ENCODE results near the gene PBX2.
"Not testable (repeated sequence)": the region's sequence is repeated elsewhere in the genome, so short reads cannot be mapped to it uniquely, and the experiment has no call there.

PBX2 gene

DNA sequence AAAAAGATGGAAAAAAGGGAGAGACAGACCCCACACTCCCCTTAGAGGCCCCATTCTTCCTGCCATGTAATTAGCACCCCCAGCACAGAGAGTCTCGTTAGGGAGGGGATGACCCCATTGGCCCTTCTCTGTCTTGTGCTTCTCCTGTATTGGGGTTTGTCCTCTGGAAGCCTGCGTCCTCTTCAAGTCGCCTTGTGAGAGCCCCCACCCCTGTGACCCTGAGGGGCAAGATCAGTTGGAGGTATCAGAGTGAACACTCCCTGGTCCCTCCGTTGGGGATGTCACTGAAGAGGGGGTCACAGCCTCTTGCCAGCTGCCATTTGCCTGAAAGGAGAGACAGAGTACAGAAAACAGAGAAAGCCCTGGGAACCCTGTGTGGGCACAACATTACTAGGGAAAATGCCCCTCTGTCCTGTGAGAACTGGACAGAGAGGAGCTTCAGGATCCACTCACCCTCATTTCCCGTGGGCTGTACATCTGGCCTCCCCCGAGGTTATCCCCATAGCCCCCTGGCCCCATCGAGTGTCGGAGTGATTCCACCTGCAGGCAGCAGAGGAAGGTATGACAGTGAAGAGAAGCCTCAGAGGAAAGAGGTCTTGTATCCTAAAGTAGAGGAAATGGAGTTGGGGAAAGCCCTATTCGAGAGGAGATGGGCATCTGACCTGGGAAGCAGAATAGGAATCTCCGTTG is 3.7 kb downstream of the PBX2 start:
- DNase-seq: not testable (repeated sequence)

DNA sequence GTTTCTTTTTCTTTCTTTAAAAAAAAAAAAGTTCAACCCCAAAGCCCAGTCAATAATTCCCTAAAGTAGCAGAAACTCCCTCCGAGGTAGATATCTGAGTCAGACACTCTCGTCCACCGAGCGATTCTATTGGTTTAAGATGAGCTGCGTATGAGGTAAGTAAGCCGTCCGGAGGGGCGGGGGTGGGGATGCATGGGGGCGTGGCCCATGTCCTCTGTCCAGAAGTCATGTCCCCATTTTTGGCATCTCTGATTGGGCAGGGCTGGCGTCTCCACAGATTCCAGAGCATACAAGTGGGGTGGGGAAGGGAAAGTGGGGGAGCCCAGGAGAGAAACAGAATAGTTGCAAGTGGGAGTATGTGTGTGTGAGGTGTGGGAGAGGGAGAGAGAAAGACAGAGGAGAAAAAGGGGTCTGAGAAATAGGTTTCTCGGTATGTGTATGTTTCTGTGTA is 4.3 kb downstream of the PBX2 start:
- not testable (repeated sequence) for DNase-seq

DNA sequence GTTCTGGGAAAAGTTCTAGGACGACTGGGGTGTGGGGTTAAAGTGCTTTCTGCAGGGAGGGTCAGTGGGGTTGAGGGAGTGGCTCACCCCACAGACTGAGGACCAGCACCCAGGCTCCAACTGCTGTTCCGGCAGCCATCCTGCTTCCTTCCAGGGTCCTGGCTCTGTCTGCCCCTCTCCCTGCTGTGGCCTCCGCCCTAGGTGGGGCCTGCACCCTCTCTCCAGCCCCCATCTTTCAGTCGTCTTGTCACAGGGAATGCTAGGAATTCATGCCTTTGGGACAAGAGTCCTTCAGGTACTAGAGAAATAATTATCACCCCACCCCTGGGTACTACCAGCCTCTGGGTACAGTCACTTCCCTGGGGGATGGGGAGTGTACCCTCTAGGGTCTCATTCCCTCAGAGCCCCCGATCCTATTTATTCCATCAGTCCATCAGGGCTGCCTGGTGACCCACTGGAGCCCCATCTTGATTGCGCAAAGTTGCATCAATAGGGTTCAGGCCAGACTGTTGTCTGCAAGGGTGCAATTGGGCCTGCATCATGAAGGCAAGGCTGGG is 5.8 kb downstream of the PBX2 start, which contains the start of gene AGER:
TSS of gene AGER (minus strand) at position 170 of the 557 bp plus-strand sequence. CDS start at position 139, 31 bp downstream.
- DNase-seq: no peak

DNA sequence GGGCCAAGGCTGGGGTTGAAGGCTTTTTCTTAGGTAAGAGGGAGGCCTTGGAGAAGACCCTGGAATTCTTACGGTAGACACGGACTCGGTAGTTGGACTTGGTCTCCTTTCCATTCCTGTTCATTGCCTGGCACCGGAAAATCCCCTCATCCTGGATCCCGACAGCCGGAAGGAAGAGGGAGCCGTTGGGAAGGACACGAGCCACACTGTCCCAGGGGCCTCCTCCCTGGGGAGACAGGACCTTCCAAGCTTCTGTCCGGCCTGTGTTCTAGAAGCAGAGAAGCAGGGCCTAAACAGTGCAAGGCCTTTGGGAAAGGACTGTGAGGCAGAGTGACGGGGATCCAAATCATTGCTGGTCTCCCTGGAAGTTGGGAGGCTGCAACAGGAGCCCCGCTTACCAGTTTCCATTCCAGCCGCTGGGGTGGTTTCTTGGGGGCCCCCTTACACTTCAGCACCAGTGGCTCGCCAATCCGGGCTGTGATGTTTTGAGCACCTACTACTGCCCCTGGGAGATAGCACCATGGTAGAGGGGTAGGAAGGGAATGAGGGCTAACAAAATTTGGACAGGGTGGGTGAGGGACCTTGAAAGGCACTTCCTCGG is 6.4 kb downstream of the PBX2 start:
- DNase-seq: no peak

DNA sequence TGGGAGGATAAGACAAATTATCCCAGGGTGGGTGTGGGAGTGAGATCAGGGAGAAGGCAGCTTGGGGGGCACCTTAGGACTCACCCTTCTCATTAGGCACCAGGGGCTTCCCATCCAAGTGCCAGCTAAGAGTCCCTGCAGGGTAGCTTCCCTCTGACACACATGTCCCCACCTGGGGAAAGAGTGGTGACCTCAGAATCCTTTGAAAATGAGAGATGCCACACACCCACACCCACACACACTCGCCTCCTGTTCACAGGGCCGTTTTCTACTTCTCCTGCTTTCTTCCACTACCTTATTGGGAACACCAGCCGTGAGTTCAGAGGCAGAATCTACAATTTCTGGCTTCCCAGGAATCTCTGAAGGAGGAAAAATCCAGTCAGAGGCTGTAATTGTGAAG is 7.0 kb downstream of the PBX2 start:
- no peak for DNase-seq

DNA sequence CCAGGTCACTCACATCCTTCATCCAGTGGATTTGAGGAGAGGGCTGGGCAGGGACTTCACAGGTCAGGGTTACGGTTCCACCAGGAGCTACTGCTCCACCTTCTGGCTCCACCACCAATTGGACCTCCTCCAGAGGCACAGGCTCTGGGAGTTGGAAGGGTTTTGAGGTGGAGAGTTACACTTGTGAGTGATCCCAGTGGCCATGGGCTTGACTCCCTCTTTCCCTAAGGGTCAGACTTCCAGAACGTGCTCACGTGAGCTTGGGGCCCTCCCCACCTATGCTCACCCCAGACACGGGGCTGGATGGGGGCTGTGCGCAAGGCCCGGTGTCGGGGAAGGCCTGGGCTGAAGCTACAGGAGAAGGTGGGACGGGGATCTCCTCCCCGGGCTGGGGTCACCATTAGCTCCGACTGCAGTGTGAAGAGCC is 7.4 kb downstream of the PBX2 start:
- DNase-seq: no peak

DNA sequence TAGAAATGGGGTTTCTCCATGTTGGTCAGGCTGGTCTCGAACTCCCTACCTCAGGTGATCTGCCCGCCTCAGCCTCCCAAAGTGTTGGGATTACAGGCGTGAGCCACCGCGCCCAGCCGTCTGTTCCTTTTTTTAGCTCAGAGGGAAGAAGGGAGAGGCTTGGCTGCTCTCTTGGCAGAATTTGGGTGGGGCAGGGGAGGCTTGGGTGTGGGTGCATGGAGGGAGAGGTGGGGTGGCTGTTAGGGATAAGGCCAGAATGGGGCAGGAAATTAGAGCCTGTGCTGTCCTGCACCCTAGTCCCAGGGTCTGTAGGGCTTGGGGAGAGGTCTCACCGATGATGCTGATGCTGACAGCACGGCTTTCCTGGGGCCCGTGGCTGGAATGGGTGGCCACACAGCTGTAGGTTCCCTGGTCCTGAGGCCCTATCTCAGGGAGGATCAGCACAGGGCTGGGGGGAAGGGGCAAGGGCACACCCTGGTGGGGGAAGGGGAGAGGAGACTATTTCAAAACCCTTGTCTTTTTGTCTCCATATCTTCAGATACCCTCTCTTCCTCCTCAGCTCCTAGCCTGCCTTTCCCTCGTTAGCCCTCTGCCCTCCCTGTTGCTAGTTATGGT is 8.0 kb downstream of the PBX2 start:
- DNase-seq: no peak

DNA sequence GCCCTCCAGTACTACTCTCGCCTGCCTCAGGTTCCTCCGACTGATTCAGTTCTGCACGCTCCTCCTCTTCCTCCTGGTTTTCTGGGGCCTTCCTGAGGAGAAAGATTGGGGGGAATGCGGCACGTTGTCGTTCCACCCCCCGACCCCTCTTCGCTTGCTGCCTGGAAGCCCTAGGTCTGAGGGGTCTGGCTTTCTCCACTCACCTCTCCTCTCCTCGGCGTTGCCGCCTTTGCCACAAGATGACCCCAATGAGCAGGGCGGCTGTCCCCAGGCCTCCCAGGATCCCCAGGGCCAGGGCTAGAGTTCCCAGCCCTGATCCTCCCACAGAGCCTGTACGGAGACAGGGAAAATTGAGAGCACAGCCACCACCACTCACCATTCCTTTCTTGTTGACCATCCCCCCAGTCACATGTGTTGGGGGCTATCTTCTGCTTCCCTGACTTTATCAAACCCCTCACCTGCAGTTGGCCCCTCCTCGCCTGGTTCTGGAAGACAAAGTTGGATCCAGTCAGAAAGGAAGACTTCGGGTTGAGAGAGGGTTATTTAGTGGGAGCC is 8.8 kb downstream of the PBX2 start:
- no peak for DNase-seq

DNA sequence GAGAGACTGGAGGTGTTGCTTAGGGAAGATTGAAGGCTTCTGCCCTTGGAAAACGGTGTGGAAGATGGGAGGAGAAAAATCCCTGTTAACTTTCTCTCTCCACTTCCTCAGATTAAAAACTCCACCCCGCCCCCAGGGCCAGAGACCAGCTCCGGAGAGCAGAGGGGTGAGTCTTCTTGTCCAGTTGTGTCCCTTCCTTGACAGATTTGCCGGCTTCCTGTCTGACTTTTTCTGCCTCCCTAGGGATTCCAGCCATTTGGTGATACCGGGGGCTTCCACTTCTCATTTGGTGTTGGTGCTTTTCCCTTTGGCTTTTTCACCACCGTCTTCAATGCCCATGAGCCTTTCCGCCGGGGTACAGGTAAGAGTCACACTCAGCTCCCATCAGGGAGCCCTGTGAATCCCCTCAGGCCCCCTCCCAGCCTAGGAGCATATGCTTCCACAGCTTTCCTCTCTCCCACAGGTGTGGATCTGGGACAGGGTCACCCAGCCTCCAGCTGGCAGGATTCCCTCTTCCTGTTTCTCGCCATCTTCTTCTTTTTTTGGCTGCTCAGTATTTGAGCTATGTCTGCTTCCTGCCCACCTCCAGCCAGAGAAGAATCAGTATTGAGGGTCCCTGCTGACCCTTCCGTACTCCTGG is 10.1 kb downstream of the PBX2 start:
- no peak for DNase-seq

DNA sequence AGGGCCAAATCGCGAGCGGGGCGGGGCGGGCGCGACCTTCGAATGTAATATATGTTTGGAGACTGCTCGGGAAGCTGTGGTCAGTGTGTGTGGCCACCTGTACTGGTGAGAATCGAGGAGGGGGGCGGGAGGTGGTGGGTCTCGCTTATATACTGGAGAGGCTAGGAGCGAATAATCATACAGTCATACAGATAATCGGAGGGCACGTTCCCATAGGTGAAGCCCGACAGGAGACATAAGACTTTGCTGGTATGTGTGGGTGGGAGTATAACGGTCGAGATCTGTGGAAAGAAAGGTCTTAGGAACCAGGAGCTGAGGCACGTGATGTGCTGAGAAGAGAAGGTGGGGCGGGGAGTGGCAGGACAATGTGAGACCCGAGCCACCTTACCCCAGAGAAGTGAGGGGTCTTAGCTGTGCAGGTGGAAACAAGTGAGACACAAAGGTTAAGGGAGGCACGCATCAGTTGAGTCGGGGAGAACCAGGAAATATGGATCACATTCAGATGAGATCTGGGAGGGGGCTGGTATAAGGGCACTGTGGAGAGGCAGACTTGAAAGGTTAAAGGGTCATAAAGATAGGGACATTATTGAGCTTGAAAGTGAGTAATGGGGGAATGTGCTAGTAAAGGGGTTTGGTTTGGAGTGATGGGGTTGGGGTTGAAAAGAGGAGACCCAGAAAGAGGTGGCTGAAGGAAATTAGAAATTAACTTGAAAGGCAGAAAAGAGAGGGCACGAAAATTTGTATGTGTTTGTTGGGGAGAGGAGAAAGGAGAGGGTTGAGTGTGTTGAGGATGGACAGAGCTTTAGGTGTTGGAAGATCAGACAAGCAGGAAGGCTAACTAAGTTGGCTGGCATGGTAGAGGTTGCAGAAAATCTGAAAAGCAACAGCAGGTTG is 11.2 kb downstream of the PBX2 start:
- no peak for DNase-seq

DNA sequence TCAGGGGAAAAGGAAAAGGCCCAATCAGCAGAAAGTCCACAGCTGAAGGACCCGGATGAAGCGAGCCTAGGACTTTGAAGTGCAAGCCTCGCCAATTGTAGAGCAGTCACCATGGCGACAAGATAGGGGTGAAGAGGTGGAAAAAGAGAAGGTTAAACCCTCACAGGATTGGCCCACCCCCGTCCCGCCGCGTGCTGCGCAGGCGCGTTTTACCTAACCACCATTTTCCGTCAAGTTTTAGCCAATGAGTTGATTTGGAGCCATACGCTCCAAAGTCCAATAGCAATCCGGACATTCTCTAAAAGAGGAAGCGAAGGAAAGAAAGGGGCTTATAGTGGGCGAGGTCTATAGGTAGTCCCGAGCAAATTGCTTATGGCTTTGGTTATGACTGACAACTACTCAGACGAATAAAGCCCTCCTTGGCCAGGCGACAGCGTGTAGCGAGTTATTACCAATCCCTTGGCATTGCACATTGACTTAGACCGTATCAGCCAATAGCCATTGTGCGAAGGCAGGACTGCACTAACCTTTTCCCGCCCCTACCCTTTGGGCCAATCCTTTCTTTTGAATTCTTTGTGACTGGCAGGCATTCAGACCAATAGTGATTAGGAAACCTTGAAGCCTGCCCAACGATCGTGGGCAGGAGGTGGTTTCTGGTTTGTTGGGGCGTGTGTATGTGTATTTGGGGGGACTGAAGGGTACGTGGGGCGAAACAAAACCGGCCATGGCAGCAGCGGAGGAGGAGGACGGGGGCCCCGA is 12.0 kb downstream of the PBX2 start, which contains the start of gene RNF5:
TSS of gene RNF5 (plus strand) at position 618 of the 759 bp plus-strand sequence. CDS start at position 725, 107 bp downstream.
- peak; percentile 99 for DNase-seq

DNA sequence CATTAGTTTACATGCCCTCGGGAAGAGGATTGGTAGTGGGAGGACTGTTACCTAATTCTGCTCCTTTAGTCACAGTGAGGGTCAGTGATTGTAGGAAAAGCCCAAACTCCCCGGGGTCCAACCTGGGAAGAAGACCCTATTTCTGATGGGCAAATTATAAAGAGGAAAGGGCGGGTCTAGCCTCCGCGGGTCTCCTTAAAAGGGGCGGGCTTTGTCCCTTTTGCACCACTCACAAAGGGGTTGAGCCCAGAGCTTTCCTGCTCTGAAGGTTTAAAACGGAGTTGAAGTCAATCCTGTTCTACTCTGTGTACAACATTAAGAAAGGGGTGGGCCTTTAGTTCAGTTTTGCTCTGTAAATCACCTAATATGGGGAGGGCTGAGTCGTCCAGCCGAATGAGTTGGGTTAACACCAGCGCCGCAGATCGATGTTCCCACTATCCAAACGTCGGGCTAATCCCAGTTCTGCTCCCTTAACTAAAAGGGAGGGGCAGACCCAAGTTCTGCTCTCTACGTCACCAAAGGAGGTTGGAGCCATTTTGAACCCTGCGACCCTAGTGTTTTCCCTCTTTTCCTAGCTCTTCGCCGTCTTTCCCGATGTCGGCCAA is 12.7 kb downstream of the PBX2 start:
- peak; percentile 63 for DNase-seq

DNA sequence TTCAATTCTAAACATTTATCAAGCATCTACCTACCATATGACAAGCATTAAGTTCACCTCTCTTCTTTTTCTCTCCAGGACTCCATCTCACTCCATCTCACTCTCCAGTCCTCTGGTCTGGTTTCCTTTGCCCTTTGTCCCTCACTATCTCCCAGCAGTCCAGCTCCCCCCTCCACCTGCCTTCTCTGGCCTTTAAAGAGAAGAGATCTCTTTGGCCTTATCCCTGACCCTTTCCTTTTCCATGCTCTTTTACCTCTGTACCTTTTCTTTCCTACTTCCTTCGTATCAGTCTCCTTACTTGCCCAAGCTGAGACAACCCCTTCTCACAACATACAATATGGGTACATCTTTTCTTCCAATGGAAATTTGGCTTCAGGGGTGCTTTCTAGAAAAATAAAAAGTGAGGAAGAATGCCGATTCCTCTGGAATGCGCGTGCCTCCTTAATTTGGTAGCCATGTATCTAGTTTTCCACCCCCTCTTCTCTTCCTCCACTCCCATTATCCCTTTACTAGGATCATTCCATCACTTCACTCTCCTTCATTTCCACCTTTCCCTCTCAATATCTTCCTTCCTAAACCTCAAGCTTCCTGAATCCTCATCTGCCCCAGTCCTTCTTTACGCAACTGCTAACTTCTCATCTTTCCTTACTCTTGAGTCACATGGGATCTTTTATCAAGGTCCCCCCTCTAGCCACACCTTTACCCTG is 13.4 kb downstream of the PBX2 start:
- DNase-seq: no peak

DNA sequence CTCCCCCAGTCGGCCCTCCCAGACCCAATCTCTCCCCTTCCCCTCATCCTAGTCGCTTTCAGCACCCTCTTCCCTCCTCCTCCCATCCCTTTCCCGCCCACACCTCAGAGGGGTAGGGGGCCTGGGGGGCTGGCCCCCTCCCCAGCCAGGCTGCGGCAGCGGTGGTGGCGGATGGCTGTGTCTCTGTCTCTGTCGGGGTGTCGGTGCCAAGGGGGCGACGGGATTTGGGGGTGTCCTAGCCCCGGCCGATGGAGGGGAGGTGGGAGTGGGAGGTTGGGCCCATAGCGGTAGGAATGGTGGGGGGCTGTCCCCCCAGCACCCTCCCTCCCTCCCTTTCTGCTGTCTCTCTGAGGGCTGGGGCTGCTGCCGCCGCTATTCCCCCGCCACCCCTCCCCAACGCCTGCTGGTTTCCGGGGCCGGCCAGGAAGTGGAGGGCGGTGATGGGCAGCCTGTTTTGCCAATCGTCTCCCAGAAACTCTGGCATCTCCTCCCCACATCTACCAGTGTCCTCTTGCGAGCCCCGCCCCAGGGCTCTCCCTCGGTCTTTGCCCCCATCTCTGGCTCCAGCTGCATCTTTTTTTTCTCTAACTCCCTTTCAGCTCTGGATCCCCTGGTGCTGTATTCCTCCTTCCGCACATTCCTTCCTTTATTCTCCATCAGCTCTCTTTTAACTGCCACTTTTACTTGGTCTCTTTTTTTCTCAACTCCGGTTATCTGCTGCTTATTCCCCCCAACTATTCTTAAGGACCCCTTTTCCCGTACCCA is 14.1 kb downstream of the PBX2 start, which contains the start of gene AGPAT1:
TSS of gene AGPAT1 (minus strand) at position 374 of the 765 bp plus-strand sequence. CDS start 4,588 bp downstream, outside the sequence.
- peak; percentile 98 for DNase-seq

DNA sequence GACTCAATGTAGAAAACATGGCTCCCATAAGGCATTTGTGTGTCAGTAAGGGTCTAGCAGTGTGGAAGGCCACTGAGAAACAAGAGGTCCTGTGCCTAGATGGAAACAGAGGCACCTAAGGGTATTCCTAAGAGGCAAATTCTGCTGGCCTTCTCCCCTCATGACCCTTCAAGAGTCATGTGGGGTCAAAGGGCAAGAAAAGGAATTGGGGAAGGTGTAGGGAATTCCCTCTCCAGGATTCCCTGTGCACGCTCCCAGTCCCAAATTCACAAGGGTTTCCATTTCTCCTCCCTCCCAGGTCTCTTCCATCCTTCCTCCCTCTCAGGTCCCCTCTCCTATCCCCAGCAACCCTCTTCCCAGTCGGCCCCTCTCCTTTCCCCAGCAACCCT is 14.7 kb downstream of the PBX2 start:
- no peak for DNase-seq

DNA sequence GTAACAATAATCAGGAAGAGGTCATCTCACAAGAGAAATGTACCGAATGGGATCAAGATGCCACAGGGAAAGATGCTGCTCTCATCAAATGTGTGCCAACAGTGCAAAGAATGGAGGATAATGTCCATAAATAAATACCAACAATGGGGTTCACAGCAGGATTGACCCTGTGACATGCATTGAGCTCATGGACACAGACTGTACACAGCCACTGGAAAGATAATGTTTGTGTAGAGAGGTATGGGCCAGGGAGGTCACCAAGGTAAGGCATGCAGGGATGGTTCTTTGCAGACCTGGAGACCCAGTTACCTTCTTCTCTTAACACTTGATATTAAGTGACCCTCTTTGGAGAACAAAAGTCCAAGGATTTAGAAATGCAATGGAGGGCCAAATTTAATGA is 15.6 kb downstream of the PBX2 start:
- DNase-seq: no peak

DNA sequence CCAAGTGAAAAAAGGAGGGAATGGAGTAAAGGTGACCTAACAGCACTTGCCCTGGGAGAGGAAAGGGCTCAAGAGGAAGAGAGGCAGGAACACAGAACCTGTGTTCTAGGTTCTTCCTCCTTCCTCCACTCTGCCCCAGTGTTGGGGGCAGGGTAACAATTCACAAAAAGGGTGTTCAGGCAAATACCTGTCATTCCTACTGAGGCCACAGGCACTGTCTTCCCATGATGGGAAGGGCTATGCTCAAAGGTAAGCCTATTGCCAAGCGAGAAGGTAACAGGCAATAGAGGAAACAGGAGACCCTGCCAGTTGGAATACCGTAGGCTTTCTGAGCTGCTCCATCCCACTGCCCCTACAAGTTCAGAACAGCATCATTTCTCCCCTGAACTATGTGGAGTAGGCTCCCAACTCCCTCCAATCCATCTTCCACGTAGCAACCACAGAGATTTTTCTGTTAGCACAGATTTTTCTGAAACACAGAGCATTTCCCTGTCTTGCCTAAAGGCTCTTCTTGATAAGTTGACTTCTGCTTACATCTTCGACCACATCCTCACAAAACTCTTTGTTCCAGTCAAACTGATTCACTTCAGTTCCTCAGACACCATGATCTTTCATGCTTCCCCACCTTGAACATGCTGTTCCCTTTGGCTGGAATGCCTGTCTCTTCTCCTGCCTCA is 16.8 kb downstream of the PBX2 start:
- DNase-seq: no peak

DNA sequence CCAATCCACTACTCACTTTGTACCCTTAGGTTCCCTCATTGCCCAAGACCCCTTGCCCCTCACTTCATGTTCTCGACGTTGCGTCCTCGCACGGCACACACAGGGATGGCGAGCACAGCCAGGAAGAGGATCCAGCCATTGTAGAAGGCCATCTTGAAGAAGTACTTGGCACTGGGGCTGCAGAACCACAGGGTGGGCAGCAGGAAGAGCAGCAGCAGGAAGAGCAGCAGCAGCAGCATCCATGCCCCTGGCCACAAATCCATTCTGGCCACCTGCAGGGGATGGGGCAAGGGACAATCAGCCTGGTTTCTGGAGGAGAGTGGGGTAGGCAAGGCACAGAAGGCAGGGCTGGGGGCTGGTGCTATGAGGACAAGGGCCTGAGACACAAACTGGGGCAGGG is 18.8 kb downstream of the PBX2 start:
- no peak for DNase-seq
